Amniotic epithelial cell (primary cell): ENCODE measurements around the gene PFDN5.
A peak's percentile ranks its signal among the peaks of the same experiment; 100 is the strongest.
"Not testable (repeated sequence)": the region's sequence is repeated elsewhere in the genome, so short reads cannot be mapped to it uniquely, and the experiment has no call there.

Source experiments
- DNase-seq: peaks from one replicate; pipeline ENCODE4 v3.0.0-alpha.2; 2010; ENCODE audit warnings: low read depth

Gene PFDN5

GRCh38 chr12:53287741-53288216, 7.6 kb upstream of the PFDN5 start:
- peak; percentile 48 for DNase-seq

- DNase-seq: no peak
Observed at GRCh38 chr12:53288322-53288721, 7.0 kb upstream of the PFDN5 start.

GRCh38 chr12:53289891-53290290, 5.5 kb upstream of the PFDN5 start:
- DNase-seq: no peak

DNA sequence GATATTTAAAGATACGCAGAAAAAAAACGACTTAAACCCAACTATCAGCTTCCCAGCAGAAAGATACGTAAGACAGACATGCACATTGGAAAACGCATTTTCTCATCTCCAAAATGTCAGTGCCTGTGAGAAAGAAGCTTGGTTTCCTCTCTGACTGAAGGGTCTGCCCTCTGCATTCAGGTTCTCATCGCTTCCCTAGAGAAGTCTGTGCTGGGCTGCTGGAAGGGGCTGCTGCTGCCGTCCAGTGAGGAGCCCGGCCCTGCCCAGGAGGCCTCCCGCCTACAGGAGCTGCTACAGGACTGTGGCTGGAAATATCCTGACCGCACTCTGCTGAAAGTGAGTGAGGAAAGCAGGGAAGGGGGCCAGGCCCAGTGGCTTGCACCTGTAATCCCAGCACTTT, 4.7 kb upstream of the PFDN5 start:
- peak; percentile 66 for DNase-seq

GRCh38 chr12:53292426-53292825, 2.9 kb upstream of the PFDN5 start:
- no peak for DNase-seq

- DNase-seq: no peak
Observed at GRCh38 chr12:53295891-53296219, 513 bp downstream of the PFDN5 start.

- DNase-seq: not testable (repeated sequence)
Observed at GRCh38 chr12:53297106-53297505, 1.8 kb downstream of the PFDN5 start.

DNA sequence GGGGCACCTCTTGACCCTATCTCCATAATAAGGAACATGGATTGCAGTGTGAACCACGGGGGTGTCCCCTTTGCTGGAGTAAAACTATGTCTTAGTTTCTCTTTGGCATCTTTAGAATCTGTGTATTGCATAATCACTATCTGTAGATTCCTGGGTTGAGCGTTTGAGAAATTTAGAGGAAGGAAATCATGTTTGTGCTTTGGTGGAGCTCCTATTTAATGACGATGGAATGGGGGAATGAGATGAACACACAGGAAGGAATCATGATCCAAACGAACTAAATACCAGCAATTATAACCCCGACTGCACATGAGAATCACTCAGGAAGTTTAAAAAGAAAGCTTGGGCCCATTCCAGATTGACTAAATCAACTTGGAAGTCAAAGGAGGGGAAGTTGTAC, 2.8 kb downstream of the PFDN5 start:
- DNase-seq: peak; percentile 92

- DNase-seq: peak; percentile 80
Observed at GRCh38 chr12:53299101-53299453, 3.7 kb downstream of the PFDN5 start.

- DNase-seq: peak; percentile 85
Observed at GRCh38 chr12:53299454-53300180, 4.3 kb downstream of the PFDN5 start, which contains the start of gene MYG1. MYG1 (plus strand) TSS chr12:53299695; CDS start chr12:53299738, 43 bp downstream.

- DNase-seq: peak; percentile 59
Observed at GRCh38 chr12:53300187-53300586, 4.8 kb downstream of the PFDN5 start.

GRCh38 chr12:53302903-53303302, 7.6 kb downstream of the PFDN5 start:
- no peak for DNase-seq

GRCh38 chr12:53306826-53307225, 11.5 kb downstream of the PFDN5 start:
- no peak for DNase-seq

- no peak for DNase-seq
Observed at GRCh38 chr12:53308276-53308675, 12.9 kb downstream of the PFDN5 start.

DNA sequence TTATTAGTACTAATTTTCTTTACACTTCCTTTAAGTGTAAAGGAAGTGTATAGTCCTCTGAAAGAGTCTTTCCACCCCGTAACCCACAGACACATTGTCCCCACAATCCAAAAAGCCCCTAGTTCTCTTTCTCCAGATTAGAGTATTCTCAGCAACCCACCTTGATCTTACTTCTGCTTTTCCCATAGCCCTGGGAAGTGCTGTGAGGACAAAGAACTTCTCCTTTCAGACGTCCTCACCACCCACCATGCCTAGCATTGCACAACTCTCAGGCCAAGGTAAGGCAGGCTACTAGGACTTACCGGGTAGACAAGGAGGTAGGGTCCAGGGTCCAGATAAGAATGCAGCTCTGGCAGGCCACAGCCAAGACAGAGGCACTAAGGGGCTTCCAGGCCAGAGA, 18.7 kb downstream of the PFDN5 start:
- DNase-seq: no peak

DNA sequence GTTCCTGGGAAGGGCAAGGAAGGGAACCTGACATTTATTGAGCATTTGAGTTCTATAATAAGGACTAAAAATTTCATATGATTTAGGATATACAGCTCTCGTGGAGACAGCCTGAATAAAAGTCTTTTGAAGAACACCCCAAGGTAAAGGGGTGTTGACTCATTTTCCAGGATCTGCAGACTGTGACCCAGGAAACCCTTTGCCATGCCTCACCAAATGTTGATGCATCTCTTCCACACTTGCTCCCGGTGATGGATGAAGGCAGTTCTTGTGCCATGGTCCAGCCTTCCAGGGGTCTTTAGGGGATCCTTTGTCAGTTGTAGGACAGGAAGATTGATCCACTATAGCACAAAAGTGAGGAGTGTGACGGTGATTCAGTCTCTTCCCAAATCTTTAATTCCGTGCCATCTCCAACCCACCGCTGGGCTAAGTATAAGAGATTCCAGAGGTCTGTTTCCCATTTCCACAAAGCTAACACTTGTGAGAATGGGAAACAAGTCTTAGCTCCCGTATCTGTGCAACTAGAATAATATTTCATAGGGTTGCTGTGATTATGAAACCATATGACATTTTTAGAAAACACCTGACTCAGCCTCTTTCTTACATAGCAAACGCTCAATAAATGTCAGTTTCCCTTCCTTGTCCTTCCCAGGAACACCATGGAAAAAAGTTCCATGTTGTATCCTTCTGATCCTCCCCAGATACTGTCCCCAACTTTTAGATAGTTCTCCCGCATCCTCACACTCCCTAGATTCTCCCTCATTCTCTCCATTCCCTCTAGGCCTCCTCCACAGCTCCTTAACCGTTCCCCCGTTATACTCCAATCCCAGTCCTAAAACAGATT, 25.2 kb downstream of the PFDN5 start:
- peak; percentile 76 for DNase-seq

DNA sequence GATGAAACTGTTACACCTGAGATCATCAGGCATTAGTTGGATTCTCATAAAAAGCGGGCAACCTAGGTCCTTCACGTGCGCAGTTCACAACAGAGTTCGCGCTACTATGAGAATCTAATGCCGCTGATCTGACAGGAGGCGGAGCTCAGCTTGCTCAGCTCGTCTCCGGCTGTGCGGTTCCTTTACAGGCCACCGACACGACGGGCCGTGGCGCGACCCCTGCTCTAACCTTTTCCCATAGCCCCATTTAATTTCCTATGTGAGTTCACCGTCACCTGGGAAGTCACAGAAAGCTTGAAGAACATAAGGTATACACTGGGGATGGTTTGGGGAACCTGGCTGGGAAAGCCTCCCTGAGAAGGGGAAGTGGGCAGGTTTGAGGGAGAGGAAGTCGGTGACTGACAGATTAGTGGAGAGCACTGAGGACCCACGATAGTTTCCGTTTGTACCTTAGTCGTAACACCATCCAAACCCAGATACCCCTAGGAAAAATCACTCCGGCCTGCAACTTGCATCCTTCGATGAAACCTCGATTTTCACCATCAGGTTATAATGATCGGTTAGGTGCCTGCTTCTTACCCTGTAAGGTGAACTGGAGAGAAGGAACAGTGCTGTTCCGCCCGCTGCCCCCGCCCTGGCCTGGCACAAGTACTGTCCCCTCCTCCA, 28.9 kb downstream of the PFDN5 start:
- DNase-seq: no peak

DNA sequence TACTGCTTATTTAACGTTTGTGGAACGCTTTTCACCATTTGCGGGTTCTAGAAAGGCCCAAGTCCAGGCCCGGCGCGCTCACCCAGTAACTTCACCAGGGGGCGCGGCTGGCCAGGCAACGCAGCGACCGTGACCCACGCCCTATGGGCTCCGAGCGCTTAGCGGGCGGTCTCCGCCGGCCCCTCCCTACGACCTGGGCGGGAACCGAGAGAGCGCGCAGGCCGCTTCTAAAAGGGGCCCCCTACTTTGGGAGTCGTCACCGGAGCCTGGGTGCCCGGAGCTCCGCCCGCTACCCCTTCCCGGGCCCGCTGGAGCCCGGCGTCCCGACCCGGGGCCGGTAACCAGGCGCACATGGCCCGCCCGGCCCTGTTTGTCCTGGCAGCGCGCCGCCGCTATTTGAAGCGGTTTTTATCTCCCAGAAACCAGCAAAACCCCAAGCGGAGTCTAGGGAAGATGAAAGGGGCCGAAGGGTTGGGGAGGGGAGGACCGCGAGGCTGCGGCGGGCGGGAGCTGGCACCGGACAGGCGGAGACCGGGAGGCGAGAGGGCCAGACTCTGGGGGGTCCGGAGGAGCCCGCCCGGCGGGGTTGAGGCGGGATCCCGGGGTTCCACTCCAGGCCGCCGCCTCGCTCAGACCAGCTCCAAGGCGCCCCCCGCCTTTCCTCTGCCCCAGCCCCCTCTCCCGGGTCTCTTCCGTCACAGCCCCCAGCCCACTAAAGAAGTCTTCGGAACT, 29.6 kb downstream of the PFDN5 start:
- peak; percentile 84 for DNase-seq

GRCh38 chr12:53325511-53326061, 30.2 kb downstream of the PFDN5 start:
- DNase-seq: no peak

DNA sequence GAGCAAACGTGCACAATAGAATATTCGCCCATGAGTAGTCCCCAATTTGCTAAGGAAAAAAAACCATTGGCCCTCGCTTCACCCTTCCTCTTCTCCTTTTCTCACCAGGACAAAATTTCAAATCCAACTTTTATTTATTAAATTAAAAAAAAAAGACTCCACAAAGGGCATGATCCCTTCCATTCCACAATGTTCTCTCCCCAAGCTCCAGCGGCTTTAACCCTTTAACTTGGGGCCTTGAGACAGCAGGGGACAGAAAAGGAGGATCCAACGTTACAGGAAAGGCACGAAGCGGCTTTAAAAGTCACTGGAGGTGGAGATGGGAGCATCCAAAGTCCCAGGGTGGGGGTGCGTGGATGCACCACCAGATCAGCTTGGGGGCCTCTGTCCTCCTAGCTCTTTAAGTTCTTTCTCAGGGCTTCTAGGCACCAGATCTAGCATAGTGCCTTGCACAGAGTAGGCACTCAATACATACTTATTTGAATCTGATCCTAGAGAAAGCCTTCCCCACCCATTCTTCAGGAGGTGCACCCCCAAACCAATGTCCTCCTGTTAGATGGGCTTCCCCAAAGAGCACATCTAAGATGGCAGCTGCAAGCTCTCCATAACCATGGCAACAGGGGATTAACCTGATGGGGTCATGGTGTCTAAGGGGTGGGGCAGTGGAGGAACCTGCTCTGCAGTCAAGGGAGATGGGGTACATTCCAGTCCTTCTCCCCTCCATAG, 31.3 kb downstream of the PFDN5 start:
- DNase-seq: no peak

- DNase-seq: peak; percentile 43
Observed at GRCh38 chr12:53327435-53328042, 32.2 kb downstream of the PFDN5 start.
